Activated CD4-positive, alpha-beta T cell treated with anti-CD3 and anti-CD28 coated beads, Interleukin-2, amount 50 U/mL, for 24 hours (primary cell): ENCODE results near the gene VIPR1.
"Not testable (repeated sequence)": the region's sequence is repeated elsewhere in the genome, so short reads cannot be mapped to it uniquely, and the experiment has no call there.

ENCODE experiments used
- DNase-seq, 2 donors: peaks; one replicate each; pipeline ENCODE4 v3.0.0-alpha.2; 2020; ENCODE audit warnings: low read depth in 1 of 2, low spot score in 1 of 2

VIPR1 gene

DNA sequence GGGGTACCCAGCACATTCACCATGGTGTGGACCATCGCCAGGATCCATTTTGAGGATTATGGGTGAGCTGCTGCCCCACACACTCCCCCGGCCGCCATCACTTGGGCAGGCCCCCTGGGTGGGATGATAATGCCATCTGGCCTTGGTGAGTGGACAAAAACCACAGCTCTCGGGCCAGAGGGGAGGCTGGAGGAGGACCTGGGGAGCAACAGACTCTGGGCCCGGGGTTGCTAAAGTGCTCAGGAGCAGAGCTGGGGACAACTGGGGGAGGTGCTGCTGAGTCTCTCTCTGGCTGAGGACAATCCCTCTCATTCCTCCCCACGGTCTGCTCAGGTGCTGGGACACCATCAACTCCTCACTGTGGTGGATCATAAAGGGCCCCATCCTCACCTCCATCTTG, 29.0 kb downstream of the VIPR1 start:
- no peak for DNase-seq

DNA sequence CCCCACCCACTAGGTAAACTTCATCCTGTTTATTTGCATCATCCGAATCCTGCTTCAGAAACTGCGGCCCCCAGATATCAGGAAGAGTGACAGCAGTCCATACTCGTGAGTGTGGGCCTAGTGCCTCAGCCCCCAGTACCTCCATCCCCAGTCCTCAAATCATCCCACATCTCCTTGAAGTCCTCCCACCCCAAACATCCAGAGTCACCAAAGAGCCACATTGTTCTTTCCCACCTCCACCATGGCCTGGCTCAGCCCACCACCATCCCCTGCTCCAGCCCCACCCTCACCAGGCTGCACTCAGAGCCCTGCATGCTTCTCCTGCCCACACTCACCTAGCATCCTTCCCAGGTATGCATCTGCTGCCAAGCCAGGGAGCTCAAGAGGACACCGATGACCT, 29.8 kb downstream of the VIPR1 start:
- no peak for DNase-seq

DNA sequence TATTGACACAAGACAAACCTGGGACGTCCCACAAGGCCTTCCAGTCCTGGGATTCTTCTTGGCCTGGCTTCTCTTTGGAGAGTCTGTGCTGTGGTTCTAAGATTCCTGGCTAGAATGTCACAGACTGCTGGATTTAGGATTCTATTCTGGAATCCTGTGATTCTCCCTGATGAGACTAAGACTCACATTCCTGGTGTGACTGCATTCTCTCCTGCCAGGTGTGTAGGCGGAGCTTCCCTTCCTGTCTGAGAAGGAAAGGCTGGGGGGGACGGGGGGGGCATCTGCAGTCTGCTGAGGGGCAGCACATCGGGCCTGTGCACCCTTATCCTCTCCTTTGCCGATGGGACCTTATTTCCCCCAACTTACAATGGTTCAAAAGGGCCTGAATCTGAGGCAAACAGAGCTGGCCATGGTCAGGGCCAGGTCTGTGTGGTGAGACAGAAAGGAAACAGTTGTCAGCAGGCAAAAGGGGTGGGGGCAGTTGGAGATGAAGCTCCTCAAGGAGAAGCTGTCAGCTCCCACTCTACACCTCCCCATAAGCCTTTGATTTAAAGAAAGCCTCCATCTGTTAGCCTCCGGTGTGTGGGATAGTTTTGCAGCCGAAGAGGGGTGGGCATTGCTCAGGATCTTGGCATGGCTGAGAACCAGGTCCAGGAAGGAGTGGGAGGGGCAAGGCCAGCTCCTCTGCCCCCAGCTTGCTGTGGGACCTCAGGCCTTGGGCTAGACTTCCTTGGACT, 30.9 kb downstream of the VIPR1 start:
- DNase-seq = no peak

DNA sequence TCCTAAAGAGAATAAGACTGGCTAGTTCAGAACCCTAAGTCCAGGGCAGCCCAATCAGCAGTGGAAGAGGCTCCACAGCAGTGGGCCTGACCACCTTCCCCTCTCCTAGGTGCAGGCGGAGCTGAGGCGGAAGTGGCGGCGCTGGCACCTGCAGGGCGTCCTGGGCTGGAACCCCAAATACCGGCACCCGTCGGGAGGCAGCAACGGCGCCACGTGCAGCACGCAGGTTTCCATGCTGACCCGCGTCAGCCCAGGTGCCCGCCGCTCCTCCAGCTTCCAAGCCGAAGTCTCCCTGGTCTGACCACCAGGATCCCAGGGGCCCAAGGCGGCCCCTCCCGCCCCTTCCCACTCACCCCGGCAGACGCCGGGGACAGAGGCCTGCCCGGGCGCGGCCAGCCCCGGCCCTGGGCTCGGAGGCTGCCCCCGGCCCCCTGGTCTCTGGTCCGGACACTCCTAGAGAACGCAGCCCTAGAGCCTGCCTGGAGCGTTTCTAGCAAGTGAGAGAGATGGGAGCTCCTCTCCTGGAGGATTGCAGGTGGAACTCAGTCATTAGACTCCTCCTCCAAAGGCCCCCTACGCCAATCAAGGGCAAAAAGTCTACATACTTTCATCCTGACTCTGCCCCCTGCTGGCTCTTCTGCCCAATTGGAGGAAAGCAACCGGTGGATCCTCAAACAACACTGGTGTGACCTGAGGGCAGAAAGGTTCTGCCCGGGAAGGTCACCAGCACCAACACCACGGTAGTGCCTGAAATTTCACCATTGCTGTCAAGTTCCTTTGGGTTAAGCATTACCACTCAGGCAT, 33.7 kb downstream of the VIPR1 start:
- DNase-seq = no peak

DNA sequence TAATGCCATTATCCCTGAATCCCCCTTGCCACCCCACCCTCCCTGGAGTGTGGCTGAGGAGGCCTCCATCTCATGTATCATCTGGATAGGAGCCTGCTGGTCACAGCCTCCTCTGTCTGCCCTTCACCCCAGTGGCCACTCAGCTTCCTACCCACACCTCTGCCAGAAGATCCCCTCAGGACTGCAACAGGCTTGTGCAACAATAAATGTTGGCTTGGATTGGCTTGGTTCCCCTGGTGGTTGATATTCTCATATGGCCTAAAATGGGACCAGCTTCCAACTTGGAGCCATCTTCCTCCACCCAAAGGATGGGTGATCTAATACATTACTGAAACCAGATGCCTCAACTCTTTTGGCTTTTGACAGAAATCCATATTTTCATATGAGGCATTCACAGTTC, 34.9 kb downstream of the VIPR1 start:
- DNase-seq = no peak

DNA sequence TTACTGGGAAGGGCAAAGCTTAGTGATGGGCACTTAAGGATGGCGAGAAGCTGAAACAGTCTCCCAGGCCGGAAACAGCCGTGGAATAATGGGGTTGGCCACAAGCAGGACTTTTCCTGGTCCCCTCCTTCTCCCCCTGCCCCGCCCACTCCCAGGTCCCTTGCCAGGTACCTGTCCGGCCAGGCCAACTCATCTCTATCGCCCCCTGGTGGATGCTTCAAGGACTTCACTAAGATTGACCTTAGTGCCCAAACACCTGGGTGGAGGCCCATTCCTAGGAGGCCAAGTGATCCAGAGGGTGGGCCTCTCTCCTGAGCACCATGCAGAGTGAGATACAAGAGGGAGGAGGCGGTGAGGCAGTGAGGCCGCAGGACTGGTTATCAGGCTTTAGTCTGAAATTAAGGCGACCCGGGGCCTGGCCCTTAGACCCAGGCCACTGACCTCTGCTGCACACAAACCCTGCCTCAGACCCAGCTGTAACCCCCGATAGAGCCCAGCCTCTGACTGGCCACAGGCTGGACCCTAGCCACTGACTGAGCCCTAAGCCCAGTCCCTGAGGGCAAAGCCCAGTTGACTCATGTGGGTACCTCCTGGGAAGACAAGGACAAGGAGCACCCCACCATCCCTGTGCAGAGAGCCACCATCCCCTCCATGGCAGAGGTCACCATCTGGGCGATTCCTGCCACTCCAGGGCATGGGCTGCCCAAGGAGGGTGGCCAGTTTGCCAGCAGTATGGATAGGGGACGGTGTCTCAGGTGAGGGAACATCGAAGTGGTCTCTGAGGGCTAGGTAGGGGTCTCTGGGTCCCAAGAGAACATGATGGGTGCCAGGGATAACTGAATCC, 37.6 kb downstream of the VIPR1 start:
- DNase-seq = peak; percentile 34 to 41

DNA sequence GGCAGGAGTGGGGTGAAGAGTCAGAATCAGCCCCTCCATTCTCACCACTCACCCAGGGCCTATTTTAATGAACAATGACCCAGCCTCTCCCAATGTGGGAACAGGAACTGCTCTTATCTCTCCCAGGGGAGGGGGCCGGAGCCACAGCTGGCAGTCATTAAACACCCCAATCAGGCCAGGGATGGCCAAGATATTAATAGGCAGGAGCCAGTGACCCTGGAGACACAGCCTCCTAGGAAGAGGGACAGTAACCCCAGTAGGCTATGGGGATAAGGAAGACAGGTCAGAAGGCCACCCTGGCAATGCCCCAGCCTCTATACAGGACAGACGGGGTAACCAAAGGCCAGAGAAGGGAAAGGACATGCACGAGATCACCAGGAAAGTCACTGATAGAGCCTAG, 38.6 kb downstream of the VIPR1 start:
- no peak for DNase-seq

DNA sequence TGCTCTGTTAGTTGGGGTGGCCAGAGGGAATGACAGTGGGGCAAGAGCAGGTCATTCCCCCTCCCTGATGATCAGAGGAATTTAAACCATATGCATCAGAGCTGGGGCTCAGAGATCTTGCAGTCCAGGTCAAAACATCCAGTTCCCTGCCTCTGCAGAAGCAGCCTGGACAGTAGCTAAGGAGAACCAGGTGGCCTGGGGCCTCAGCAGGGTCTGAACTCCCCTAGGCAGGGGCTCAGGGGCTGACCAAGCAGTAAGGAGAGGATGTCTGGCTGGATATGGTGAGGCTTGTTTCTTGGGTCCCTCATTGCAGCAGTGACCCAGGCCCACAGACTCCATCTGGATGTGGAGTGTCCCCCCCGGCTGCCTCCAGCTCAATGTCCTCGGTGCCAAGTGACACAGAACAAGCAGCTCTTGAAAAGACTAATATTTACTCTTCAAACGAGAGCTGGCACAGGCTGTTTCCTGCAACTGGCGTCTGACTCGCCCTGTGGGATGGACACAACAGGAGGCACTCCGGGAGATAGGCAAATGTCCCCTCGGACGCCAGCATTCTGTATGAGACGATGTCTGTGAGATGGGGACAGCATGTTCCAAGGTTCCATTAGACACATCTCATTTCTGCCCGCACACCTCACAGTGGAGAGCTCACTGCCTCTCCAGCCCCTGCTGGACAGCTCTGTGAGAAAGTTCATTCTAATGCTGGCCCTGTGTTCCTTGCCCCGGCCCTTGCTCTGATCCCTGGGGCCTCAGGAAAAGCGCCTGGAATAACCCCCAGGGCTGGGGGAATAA, 42.2 kb downstream of the VIPR1 start:
- no peak for DNase-seq

DNA sequence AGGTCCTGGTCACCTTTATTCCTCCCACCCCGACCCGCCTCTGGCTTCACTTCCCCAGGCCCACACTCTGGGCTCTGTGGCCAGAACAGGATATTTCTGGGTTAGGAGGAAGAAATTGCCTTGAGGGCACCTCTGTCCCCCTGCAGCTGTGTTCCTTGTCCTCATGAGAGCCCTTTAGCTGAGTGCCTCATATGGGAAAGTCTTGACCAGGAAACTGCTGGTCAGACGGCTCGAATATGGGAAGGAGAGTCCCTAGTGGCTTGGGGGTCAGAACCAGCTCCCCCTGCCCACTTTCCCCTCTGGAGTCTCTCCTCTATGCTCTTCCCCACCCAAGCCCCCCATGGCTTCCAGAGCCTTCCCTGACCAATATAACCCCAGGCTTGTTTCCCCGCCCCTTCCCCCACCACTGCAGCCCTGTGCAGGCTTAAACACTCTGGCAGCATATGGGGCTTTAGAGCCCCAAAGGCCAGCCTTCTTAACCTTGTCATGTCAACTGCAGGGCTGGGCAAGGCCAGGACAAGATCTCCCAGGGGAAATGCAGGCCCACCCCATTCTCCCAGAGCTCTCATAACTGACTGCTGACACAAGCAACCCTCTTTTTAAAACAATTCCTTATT, 42.9 kb downstream of the VIPR1 start:
- DNase-seq = no peak

DNA sequence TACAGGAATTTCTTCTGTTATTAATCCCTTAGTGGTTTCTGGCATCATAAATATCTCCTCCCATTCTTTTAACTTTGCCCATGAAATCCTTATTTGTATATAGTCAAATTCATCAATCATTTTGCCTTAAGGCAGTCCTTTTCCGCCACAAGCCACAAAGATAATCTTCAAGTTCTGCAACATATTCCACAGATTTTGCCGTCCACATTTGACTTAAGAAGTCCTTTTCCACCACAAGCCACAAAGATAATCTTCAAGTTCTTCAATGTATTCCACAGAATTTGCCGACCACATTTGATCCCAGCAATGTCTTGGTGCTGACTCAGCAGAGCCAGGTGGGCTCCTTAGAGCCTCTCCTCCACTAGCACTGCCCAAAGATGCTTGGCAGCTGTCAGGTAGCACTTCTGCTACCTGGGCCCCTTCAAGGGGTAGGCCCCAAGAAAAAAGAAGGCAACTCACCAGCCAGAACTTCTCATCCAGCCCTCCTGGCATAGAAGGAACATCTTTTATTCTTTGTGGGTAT, 44.3 kb downstream of the VIPR1 start:
- no peak for DNase-seq

DNA sequence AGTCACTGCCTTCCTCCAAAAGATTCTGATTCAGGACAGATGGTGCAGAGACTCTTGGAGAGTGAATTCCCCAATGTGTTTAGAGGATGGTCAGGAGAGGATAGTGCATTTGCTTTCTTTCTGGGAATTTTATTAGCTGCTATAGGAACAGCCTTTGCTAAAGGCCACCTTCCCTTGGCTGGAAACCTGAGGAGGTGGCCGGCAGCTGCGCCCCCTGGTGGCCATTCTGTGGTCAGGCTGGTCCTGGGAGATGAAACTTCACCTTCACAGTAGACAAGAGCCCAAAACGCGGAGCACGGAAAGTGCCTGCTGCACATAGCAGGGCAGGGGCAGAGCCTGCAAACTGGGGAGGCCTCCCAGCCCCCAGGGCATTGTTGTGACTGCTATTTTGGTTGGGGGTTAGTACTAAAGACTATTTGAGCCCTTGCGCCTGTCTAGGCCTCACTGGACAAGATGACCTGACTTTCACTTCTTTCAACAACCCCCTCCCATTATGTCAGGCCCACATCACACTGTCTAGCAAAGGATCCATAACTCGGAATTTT, 45.0 kb downstream of the VIPR1 start:
- peak; percentile 46 to 57 for DNase-seq

DNA sequence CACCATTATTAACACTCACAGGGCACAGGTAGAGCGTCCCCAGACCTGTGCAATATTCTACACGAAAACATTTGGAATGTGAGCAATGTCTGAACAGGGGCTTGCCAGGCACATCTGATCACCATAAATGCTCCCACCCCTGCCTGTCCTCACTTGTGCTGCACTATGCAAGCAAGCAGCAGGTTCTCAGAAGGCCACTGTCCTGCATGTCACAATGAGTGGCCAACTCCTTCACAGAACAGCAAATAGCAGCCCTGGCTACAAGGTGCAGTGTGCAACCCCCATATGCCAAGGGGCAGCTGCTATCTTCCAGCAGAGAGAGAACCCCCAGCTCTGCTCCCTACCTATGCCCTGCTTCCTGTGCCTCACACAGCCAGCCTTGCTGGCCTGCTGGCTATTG, 46.7 kb downstream of the VIPR1 start:
- DNase-seq = no peak

DNA sequence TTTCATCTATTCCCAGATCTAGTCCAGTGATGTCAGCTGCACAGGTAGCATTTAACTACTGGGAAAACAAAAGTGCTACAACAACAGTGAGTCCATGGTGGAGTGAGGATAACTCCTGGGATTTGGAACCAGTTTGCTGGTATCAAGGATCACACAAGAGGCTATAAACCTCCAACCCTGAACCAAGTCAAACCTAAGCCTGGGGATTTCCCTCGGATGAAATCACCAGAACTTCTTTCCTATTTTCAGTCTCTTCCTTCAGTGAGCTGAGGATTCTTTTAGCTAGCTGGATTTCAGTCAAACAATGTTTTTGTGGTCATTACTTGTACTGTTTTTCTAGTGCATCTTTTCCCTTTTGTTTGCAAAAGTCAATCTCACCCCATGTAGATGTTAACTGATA, 47.8 kb downstream of the VIPR1 start:
- no peak for DNase-seq

DNA sequence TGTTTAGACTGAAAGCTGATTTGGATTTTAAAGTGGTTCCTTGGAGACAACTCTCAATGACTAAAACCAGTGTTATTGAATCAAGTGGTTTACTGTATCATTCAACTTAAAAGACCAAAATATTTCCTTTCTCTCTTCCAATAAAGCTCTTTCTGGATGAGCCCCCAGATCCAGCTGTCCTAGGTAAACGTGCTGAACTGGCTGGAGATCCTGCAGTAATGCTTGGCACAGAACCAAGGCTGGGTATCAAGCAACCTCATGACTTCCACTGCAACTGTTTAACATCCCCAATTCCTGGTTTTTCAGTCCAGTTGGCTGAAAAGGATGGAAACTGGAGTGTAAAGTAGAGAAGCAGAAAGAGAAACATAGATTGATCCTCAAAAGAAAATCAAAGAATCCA, 50.4 kb downstream of the VIPR1 start:
- no peak for DNase-seq

DNA sequence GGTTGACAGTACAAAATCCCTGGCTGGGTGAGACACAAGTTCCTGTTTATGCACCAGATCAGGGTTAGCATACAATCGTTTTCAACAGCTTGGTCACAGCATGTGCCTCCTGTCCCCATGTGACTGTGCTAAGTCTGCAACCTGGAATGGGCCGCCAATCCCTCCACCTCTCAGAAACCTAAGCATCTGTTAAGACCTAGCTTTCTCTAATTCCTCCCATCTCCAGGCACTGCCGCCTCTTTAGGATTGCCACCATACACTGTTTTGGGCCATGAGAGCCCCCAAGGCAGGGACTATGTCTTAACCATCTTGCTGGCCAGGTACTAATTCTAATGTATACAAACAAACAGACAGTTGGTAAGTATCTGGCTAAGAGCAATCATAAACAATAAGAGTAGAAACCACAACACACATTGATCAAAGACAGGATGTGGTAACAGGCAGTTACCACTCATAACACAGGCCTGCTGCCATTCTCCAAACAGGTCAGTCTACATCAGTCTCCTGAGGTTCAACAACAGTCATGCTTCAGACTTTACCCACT, 53.7 kb downstream of the VIPR1 start:
- DNase-seq = peak in 1 of 2 donors; percentile 8

DNA sequence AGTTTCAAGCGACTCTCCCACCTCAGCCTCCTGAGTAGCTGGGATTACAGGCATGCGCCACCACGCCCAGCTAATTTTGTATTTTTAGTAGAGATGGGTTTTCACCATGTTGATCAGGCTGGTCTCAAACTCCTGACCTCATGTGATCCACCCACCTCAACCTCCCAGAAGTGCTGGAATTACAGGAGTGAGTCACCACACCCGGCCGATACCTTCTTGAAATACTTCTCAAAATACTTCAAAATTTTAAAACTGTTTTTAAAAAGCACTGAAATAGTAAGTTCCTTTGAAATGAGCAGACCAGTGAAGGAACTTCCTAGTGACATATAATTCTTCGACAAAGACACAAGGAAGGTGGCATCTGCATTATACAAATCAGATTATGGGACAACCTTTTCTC, 54.4 kb downstream of the VIPR1 start:
- not testable (repeated sequence) for DNase-seq

DNA sequence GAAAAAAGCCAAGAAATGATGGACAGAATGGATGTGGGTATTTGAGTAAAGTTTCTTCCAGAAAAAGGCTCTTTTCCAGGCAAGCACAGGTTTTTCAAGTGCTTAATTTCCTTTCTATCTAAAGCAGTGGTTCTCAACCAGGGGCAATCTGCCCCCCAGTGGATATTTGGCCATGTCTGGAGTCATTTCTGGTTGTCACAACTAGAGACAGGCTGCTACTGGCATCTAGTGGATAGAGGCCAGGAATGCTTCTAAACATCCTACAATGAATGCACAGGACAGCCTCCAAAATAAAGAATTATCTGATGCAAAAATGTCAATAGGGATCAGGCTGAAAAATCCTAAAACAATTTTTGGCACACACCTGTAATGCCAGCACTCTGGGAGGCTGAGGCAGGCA, 55.4 kb downstream of the VIPR1 start:
- no peak for DNase-seq

DNA sequence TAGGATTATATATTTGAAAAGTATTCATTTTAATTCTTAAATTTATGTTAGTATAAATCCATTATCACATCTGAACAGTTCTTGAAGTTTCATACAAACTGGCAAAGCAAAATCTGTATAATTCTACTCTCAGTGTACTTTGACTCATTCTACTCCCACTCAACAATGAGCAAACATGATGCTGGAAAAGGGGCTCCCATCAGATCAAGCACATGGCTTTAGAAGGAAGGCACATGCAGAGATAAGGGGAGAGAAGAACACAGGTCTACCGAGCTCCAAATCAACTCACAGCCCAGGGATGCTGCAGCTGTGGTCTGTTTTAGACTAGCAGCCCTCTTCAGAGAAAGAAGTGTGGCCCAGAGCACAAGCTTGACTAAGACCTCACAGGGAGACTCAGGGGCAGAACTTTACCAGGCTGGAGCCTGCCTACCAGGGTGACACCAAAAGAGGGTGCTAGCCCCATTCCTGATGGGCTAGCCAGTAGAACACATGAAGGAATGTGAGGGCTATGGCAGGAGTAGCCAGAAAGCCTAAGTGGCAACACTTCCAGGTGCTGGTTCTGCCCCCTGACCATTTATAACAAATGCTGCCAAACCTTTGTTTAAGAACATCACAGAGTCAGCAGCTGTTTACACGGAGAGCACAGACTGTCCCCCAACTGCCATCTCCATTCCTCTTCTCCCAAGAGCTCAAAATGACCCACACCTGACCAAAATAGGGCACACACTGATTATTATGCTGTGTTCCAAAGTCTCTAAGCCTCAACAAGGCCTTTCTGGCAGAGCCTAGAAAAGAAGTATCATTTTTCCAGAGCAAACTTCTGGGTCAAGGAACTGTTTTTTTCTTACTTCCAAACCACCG, 59.8 kb downstream of the VIPR1 start:
- no peak for DNase-seq
